Lung (tissue), 16 donors: Measurements from ENCODE around the gene FFAR1. TPM values are rescaled to one million over a fixed set of nuclear protein-coding genes. Genes with fewer than 3 reads are reported as not detected.

Source experiments
- ATAC-seq: fragments of 200-7000 bp; cut with Tn5 transposase; one replicate; pipeline ENCODE4 v1.9.1; 2020; ENCODE audit warnings: moderate number of reproducible peaks; ENCODE audit not compliant: insufficient read depth, low FRiP score
- DNase-seq, 3 donors: peaks; one replicate each; pipeline ENCODE4 v3.0.0-alpha.2; 2013 to 2017
- H3K27ac ChIP-seq, 2 donors: one replicate each; pipeline ENCODE4 v1.5.1; 2013; ENCODE audit warnings: mild to moderate bottlenecking in 2 of 2, moderate library complexity in 2 of 2, control low read depth in 1 of 2, inconsistent platforms in 1 of 2, low read depth in 1 of 2, low read length in 1 of 2
- H3K27me3 ChIP-seq, 3 donors: one replicate each; pipeline ENCODE4 v1.5.1; 2013; ENCODE audit warnings: low read length in 2 of 3; ENCODE audit not compliant: control insufficient read depth in 3 of 3, insufficient read depth in 3 of 3
- H3K36me3 ChIP-seq, 4 donors: one replicate each; pipeline ENCODE4 v1.5.1; 2013; ENCODE audit warnings: low read length in 4 of 4, mild to moderate bottlenecking in 1 of 4, moderate library complexity in 1 of 4; ENCODE audit not compliant: control insufficient read depth in 4 of 4, insufficient read depth in 4 of 4
- H3K4me1 ChIP-seq, 5 donors: one replicate each; pipeline ENCODE4 v1.5.1; 2013; ENCODE audit warnings: low read length in 5 of 5, mild to moderate bottlenecking in 2 of 5, moderate library complexity in 1 of 5; ENCODE audit not compliant: control insufficient read depth in 5 of 5, insufficient read depth in 5 of 5
- H3K4me3 ChIP-seq: one replicate; pipeline ENCODE4 v1.5.1; 2013; ENCODE audit warnings: mild to moderate bottlenecking, control low read depth, moderate library complexity
- H3K9ac ChIP-seq, 2 donors: one replicate each; pipeline ENCODE4 v1.5.1; 2013; ENCODE audit warnings: low read length in 2 of 2, control low read depth in 1 of 2; ENCODE audit not compliant: insufficient read depth in 1 of 2
- H3K9me3 ChIP-seq, 4 donors: one replicate each; pipeline ENCODE4 v1.5.1; 2013; ENCODE audit warnings: low read length in 3 of 4, mild to moderate bottlenecking in 1 of 4, moderate library complexity in 1 of 4; ENCODE audit not compliant: control insufficient read depth in 4 of 4, insufficient read depth in 3 of 4
- WGBS, 2 donors: extraction: QIAGEN DNeasy Blood & Tissue Kit; methylation state at CpG; one replicate each; pipeline ENCODE4 v1.1.7; 2013; 5-methylcytosine and 5-hydroxymethylcytosine counted together
- long read RNA-seq, 5 donors: transcript quantifications; one replicate each; lab custom pipeline, GENCODE V29; 2026
- polyA plus RNA-seq, 2 donors: library from polyadenylated mRNA; stranded (reverse); fragments of 200-250 nt; gene quantifications; one replicate each; pipeline ENCODE4 v1.2.1, GENCODE V29; 2013
- total RNA-seq, 2 donors: library from RNA; depleted of rRNA in 1 of 2; stranded (reverse); fragments of >200 nt in 1 of 2; gene quantifications; one replicate each; pipeline ENCODE4 v1.2.1, GENCODE V29; 2014 to 2021
- TF ChIP-seq, protein P1 (sequence below): IDR thresholded peaks from 2 replicates; pipeline ENCODE4 v1.5.1; 2012; ENCODE audit warnings: mild to moderate bottlenecking; ENCODE audit errors: control extremely low read depth, extremely low read depth
- donor health status: control.
- donor health status: control.
- donor health status: Bipolar disorder and iron deficiency.
- donor health status: healthy.
- donor health status: DM: yes; HTN: yes; CAD: no.

FFAR1 gene, protein sequence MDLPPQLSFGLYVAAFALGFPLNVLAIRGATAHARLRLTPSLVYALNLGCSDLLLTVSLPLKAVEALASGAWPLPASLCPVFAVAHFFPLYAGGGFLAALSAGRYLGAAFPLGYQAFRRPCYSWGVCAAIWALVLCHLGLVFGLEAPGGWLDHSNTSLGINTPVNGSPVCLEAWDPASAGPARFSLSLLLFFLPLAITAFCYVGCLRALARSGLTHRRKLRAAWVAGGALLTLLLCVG (N-terminal part only)
- total RNA-seq (under 1 TPM; 0.37 to 0.49 TPM), polyA plus RNA-seq (1 to 10 TPM in 1 of 2 donors, under 1 TPM in 1; 0.06 to 1.1 TPM)
- long read RNA-seq, donor 1: 0 reads
- long read RNA-seq, donor 2: 0 reads
- long read RNA-seq, donor 3: 0 reads
- long read RNA-seq, donor 4: 0 reads
- long read RNA-seq, donor 5: 0 reads

DNA sequence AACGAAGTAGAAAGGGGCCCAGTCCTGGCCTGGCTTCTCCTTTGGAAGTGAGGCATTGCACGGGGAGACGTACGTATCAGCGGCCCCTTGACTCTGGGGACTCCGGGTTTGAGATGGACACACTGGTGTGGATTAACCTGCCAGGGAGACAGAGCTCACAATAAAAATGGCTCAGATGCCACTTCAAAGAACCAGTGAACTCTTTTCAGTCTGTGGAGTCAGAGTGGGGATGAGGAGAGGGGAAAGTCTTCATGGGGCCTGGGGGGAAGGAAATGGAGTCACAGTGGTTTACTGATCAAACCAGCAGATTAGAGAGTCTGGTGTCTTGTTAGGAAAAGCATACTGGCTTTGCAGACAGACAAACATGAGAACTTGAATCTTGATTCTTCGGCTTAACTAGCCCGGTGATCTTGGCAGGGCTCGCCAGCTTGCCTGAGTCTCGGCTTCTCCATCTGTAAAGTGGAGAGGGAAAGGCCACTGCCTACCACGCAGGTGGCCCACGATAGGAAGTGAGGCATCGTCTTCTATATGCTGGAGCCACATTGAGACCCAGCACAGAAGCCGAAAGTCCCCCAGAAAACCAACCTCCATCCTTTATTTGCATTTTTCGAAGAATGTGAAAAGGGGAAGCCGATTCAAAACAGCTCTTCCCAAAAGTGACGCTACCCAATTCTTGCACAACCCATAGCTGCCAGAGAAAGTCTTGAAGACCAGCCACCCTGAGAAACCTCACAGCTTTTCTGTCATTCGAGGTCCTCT lies at the start of gene FFAR1:
FFAR1 (plus strand) TSS at position 732 of the 759 bp plus-strand sequence. CDS start 3,650 bp downstream, outside the sequence.
- Histone ChIP-seq H3K4me1 (no peaks in the 10 kb centered on the region), H3K27ac (no peak within 1 kb of the TSS), H3K36me3 (no peaks in the 10 kb centered on the region), H3K27me3 (no peaks in the 10 kb centered on the region), H3K9ac (no peak within 1 kb of the TSS), H3K9me3 (no peaks in the 10 kb centered on the region), H3K4me3 (no peak within 1 kb of the TSS)
- DNase-seq (no peak), ATAC-seq (no peak)
- 28 to 44% methylated on average over 18 of the region's 18 CpGs for WGBS, 2 donors
- TF ChIP-seq, protein P1, sequence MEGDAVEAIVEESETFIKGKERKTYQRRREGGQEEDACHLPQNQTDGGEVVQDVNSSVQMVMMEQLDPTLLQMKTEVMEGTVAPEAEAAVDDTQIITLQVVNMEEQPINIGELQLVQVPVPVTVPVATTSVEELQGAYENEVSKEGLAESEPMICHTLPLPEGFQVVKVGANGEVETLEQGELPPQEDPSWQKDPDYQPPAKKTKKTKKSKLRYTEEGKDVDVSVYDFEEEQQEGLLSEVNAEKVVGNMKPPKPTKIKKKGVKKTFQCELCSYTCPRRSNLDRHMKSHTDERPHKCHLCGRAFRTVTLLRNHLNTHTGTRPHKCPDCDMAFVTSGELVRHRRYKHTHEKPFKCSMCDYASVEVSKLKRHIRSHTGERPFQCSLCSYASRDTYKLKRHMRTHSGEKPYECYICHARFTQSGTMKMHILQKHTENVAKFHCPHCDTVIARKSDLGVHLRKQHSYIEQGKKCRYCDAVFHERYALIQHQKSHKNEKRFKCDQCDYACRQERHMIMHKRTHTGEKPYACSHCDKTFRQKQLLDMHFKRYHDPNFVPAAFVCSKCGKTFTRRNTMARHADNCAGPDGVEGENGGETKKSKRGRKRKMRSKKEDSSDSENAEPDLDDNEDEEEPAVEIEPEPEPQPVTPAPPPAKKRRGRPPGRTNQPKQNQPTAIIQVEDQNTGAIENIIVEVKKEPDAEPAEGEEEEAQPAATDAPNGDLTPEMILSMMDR: no peak

DNA sequence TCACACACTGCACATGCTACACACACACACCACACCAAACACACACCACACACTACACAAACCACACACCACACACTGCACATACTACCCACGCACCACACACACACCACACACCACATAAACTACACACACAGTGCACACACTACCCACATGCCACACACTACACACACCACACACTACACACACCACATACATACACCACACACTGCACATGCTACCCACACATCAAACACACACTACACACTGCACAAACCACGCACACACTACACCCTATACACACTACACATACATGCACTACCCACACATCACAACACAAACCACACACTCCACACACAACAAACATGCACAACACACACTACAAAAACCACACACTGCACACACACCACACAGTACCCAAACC lies 49.8 kb upstream of the FFAR1 start:
- no peak overlapping the region for H3K9ac ChIP-seq
- ATAC-seq: no peak
- H3K4me3 ChIP-seq: no peak overlapping the region

DNA sequence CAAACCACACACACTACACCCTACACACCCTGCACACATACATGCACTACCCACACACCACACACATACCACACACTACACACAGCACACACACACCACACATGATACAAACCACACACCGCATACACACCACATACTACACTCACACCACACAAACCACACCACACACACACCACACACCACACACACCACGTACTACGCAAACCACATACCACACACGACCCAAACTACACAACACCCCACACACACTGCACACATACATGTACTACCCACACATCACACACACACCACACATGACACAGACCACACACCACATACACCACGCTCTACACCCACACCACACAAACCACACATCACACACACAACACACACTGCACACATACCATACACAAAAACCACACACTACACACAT lies 49.1 kb upstream of the FFAR1 start:
- H3K9me3 ChIP-seq: peaks cover 0 to 13% (median 0%) of the 10 kb centered on the region in 4 donors
- H3K4me1 ChIP-seq: peaks cover 0 to 25% (median 3%) of the 10 kb centered on the region in 5 donors
- peaks cover 0 to 2% (median 0%) of the 10 kb centered on the region in 4 donors for H3K36me3 ChIP-seq
- H3K9ac ChIP-seq: no peak overlapping the region
- no peak for DNase-seq
- no peak for ATAC-seq
- TF ChIP-seq, protein P1: no peak
- H3K27ac ChIP-seq: no peak overlapping the region
- no peak overlapping the region for H3K4me3 ChIP-seq
- 92% methylated on average over 5 of the region's 5 CpGs for WGBS, 2 donors
- H3K27me3 ChIP-seq: no peaks in the 10 kb centered on the region

More for the DNA sequence above, 49.8 kb upstream of the FFAR1 start:
- WGBS, 2 donors: 91 to 95% methylated on average over 2 of the region's 2 CpGs
- peaks cover 0 to 2% (median 0%) of the 10 kb centered on the region in 3 donors for H3K27me3 ChIP-seq
- peaks cover 0 to 13% (median 0%) of the 10 kb centered on the region in 4 donors for H3K9me3 ChIP-seq
- no peak overlapping the region for H3K27ac ChIP-seq
- H3K36me3 ChIP-seq: peaks cover 0 to 2% (median 0%) of the 10 kb centered on the region in 4 donors
- peaks cover 0 to 31% (median 6%) of the 10 kb centered on the region in 5 donors for H3K4me1 ChIP-seq
- no peak for DNase-seq
- TF ChIP-seq, protein P1: no peak
